Type B pancreatic cell (in vitro differentiated cells): ENCODE results near the gene KCTD16. TPM values are rescaled to one million over a fixed set of nuclear protein-coding genes. Genes with fewer than 3 reads are reported as not detected.
A peak's percentile ranks its signal among the peaks of the same experiment; 100 is the strongest.

Experiments used
- DNase-seq: peaks from one replicate; pipeline ENCODE4 v3.0.0; 2021; ENCODE audit warnings: mixed read lengths; ENCODE audit not compliant: unreplicated experiment; ENCODE audit errors: extremely low spot score
- H3K27ac Mint-ChIP-seq: 2 replicates; pipeline ENCODE4 v1.8.0; 2021; ENCODE audit warnings: mild to moderate bottlenecking, mixed read lengths
- H3K27me3 Mint-ChIP-seq: 2 replicates; pipeline ENCODE4 v1.8.0; 2021; ENCODE audit warnings: mixed read lengths
- H3K36me3 Mint-ChIP-seq: 2 replicates; pipeline ENCODE4 v1.8.0; 2021; ENCODE audit warnings: mixed read lengths
- H3K4me1 Mint-ChIP-seq: one replicate; pipeline ENCODE4 v1.8.0; 2021; ENCODE audit warnings: mixed read lengths; ENCODE audit not compliant: unreplicated experiment
- H3K4me3 Mint-ChIP-seq: 2 replicates; pipeline ENCODE4 v1.8.0; 2021; ENCODE audit warnings: mild to moderate bottlenecking, mixed read lengths
- H3K9me3 Mint-ChIP-seq: 2 replicates; pipeline ENCODE4 v1.8.0; 2021; ENCODE audit warnings: mixed read lengths
- CTCF ChIP-seq: fragments of 200-600 bp; sonication (generic); conservative IDR thresholded peaks from 2 replicates; pipeline ENCODE4 v1.5.0; 2021; ENCODE audit warnings: antibody characterized with exemption, mild to moderate bottlenecking
- total RNA-seq: library from RNA; stranded (reverse); gene quantifications from 2 replicates; pipeline ENCODE4 v1.2.1, GENCODE V29; 2021; ENCODE audit warnings: low replicate concordance

The KCTD16 gene
- total RNA-seq, 1 donor from 2014 or later = 3.0 TPM

DNA sequence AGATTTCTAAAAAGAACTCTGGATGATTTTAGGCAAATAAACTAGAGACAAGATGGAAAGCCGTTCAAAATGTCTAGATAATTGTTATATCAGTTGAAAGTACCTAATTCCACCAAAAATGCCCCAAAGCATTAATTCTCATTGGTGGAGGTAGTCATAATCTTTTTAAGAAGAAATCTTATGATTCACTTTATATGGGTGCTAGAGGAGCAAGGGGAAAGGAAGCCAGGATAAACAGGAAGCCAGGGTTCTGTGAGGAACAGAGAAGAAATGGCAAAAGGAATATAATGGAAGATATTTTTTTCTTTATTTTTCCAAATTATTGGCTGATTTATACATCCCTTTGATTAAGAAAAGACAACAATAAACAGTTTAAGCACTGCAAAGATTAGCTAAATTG is 8.0 kb upstream of the KCTD16 start:
- no peak for TF ChIP-seq CTCF
- no peaks in the 10 kb centered on the region for H3K27me3 Mint-ChIP-seq
- no peak overlapping the region for H3K27ac Mint-ChIP-seq
- no peak for DNase-seq
- H3K9me3 Mint-ChIP-seq = no peaks in the 10 kb centered on the region
- peaks cover 10% of the 10 kb centered on the region for H3K4me1 Mint-ChIP-seq
- no peak overlapping the region for H3K4me3 Mint-ChIP-seq
- H3K36me3 Mint-ChIP-seq = peaks cover 26% of the 10 kb centered on the region

DNA sequence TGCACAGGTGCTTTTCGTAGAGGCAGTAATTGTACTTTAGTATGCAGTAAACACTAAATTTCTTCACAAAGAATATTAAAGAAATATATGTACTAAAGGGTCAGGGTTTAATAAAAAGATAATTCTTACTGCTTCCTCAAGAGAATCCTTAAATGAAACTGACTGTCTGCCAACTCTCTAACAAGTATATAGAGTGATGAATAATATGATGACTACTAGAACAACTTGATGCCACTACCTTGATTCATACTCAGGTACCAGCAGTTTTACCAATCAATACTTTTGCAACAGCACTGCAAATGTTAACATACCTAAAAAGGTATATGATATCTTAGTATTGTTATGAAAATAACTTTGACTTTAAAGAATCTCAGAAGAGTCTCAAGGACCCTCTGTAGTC is 4.0 kb upstream of the KCTD16 start:
- Mint-ChIP-seq H3K27ac (no peak overlapping the region), H3K36me3 (peaks cover 23% of the 10 kb centered on the region), H3K27me3 (peaks cover 3% of the 10 kb centered on the region), H3K4me3 (no peak overlapping the region), H3K9me3 (no peaks in the 10 kb centered on the region), H3K4me1 (peaks cover 36% of the 10 kb centered on the region)
- DNase-seq = no peak
- TF ChIP-seq CTCF = no peak

GRCh38 chr5:144167998-144168397 is 2.7 kb upstream of the KCTD16 start:
- Mint-ChIP-seq H3K36me3 (peaks cover 13% of the 10 kb centered on the region), H3K4me3 (peak overlapping the region; percentile 77), H3K27ac (no peak overlapping the region), H3K4me1 (peaks cover 36% of the 10 kb centered on the region), H3K9me3 (no peaks in the 10 kb centered on the region), H3K27me3 (peaks cover 3% of the 10 kb centered on the region)
- no peak for TF ChIP-seq CTCF
- no peak for DNase-seq

DNA sequence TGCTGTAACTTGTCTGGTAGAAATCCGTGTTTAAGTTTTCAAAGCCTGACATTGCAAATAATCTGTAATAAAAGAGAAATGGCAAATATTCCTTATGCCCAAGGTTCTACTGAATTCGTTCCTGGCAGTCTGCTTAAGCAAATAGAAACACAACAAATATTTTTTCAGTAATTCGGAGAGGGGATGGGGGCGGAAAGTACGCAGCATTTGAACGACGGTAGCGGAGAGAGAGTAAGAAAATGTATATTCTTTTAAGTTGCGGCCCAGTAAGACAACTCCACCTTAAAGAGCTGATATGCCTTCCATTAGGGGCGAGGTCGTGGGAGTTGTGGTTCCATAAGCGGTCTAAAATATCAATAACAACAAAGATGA is 783 bp upstream of the KCTD16 start:
- peaks cover 36% of the 10 kb centered on the region for H3K4me1 Mint-ChIP-seq
- peaks cover 9% of the 10 kb centered on the region for H3K36me3 Mint-ChIP-seq
- TF ChIP-seq CTCF = no peak
- no peak for DNase-seq
- H3K27ac Mint-ChIP-seq = peak overlapping the region; percentile 82
- peaks cover 7% of the 10 kb centered on the region for H3K27me3 Mint-ChIP-seq
- H3K9me3 Mint-ChIP-seq = no peaks in the 10 kb centered on the region
- H3K4me3 Mint-ChIP-seq = peak overlapping the region; percentile 95

DNA sequence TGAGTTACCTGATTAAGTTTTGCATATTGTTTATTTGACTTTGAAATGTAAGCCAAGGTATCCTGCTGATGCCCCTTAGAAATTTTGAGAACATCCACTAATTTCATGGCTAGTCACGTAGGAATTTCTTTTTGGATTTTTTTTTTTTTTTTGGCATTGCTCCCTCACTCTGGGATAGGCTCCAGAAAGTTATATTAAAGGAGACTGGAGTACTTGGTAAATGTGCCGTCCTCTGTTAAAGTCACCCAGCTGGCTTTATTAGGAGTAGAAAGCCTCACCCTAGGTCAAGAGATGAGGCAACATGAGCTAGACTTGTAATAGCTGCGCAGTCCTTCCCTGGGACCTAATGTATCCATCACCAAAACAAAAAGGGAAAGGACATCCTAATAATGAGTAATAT is 3.1 kb downstream of the KCTD16 start:
- Mint-ChIP-seq H3K9me3 (no peaks in the 10 kb centered on the region), H3K36me3 (peaks cover under 1% of the 10 kb centered on the region), H3K27me3 (peaks cover 7% of the 10 kb centered on the region), H3K4me1 (peaks cover 17% of the 10 kb centered on the region), H3K4me3 (no peak overlapping the region), H3K27ac (no peak overlapping the region)
- no peak for DNase-seq
- no peak for TF ChIP-seq CTCF

GRCh38 chr5:144177548-144177947 is 6.9 kb downstream of the KCTD16 start:
- no peak for DNase-seq
- Mint-ChIP-seq H3K4me1 (no peaks in the 10 kb centered on the region), H3K9me3 (no peaks in the 10 kb centered on the region), H3K27ac (no peak overlapping the region), H3K36me3 (no peaks in the 10 kb centered on the region), H3K27me3 (peaks cover 7% of the 10 kb centered on the region), H3K4me3 (no peak overlapping the region)
- TF ChIP-seq CTCF = no peak
